Measurements from ENCODE around the gene STK31.

DNA sequence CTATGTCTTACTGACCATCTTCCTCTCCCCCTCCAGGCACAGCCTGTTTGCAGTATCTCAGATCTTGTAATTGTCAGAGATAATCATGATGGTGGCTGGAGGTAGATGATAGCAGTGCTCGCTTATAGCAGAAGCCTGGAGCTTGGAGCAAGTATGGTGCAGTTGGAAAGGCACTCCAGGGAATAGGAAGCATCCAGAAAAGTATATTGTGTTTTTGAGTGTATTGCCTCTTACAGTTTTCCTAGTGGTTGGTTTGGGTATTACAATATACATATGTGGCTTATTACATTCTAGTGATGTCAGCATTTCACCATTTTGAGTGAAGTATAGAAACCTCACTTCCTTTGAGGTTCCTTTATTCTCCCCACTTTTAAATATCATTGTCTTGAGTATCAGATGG, 101.5 kb downstream of the STK31 start:
- TF ChIP-seq CTCF (conservative IDR thresholded peaks at IDR 0.05 in 1 of 2, IDR thresholded peaks at IDR 0.05 in 1 of 2; ENCODE audit: extremely low read depth in 1 of 2, insufficient read depth in 1 of 2, low read depth in 1 of 2, low read length in 2 of 2): peak; percentile 31 to 35
- TF ChIP-seq EZH2 (IDR thresholded peaks at IDR 0.05; ENCODE audit: borderline replicate concordance, low read length): no peak

Measured in mammary epithelial cell (primary cell).